ENCODE results near the gene LTB. TPM values are rescaled to one million over a fixed set of nuclear protein-coding genes. Genes with fewer than 3 reads are reported as not detected.

LTB gene
- polyA plus RNA-seq, 1 donor from 2014 or later = not detected

- Histone ChIP-seq H3F3A (ENCODE audit: insufficient read depth, low read length, poor library complexity, severe bottlenecking) (no peaks in the 10 kb centered on the region), H3K79me2 (replicated peaks; ENCODE audit: insufficient read depth, low read length) (no peaks in the 10 kb centered on the region), H3K4me2 (ENCODE audit: low read length) (no peak overlapping the region), H2AFZ (ENCODE audit: low read depth, low read length) (no peak overlapping the region), H3K27ac (ENCODE audit: low read length) (no peak overlapping the region), H3K9me2 (ENCODE audit: insufficient read depth, low read length) (no peaks in the 10 kb centered on the region), H3K27me3 (ENCODE audit: insufficient read depth, low read depth, low read length) (no peaks in the 10 kb centered on the region), H3K36me3 (ENCODE audit: insufficient read depth, low read length) (no peaks in the 10 kb centered on the region), H3K9ac (ENCODE audit: low read length) (no peak overlapping the region), H3K4me3 (ENCODE audit: low read length) (no peak overlapping the region), H4K20me1 (ENCODE audit: insufficient read depth) (no peaks in the 10 kb centered on the region), H3K9me3 (ENCODE audit: low read length) (no peaks in the 10 kb centered on the region)
- TF ChIP-seq TAF1 (IDR thresholded peaks at IDR 0.05; ENCODE audit: low read depth) (no peak), RAD21 (conservative IDR thresholded peaks at IDR 0.05) (no peak), SMC3 (conservative IDR thresholded peaks at IDR 0.05; ENCODE audit: poor library complexity) (no peak), MXI1 (conservative IDR thresholded peaks at IDR 0.05; ENCODE audit: poor library complexity, severe bottlenecking) (no peak), EZH2 (IDR thresholded peaks at IDR 0.05; ENCODE audit: borderline replicate concordance, insufficient read depth, low read length, poor library complexity, severe bottlenecking) (no peak), REST (IDR thresholded peaks at IDR 0.05; ENCODE audit: borderline replicate concordance) (no peak), CTCF (IDR thresholded peaks at IDR 0.05; ENCODE audit: poor library complexity, severe bottlenecking) (no peak)
Observed at GRCh38 chr6:31567531-31568370, 14.5 kb downstream of the LTB start.

- Histone ChIP-seq H2AFZ (ENCODE audit: low read depth, low read length) (no peak overlapping the region), H3K4me3 (ENCODE audit: low read length) (no peak overlapping the region), H3K9me3 (ENCODE audit: low read length) (no peaks in the 10 kb centered on the region), H3K4me2 (ENCODE audit: low read length) (no peak overlapping the region), H3F3A (ENCODE audit: insufficient read depth, low read length, poor library complexity, severe bottlenecking) (no peaks in the 10 kb centered on the region), H3K27me3 (ENCODE audit: insufficient read depth, low read depth, low read length) (no peaks in the 10 kb centered on the region), H3K9me2 (ENCODE audit: insufficient read depth, low read length) (no peaks in the 10 kb centered on the region), H3K27ac (ENCODE audit: low read length) (no peak overlapping the region), H3K79me2 (replicated peaks; ENCODE audit: insufficient read depth, low read length) (no peaks in the 10 kb centered on the region), H3K36me3 (ENCODE audit: insufficient read depth, low read length) (no peaks in the 10 kb centered on the region), H4K20me1 (ENCODE audit: insufficient read depth) (no peaks in the 10 kb centered on the region), H3K9ac (ENCODE audit: low read length) (no peak overlapping the region)
- TF ChIP-seq SMC3 (conservative IDR thresholded peaks at IDR 0.05; ENCODE audit: poor library complexity) (no peak), CTCF (IDR thresholded peaks at IDR 0.05; ENCODE audit: poor library complexity, severe bottlenecking) (no peak), MXI1 (conservative IDR thresholded peaks at IDR 0.05; ENCODE audit: poor library complexity, severe bottlenecking) (no peak), EZH2 (IDR thresholded peaks at IDR 0.05; ENCODE audit: borderline replicate concordance, insufficient read depth, low read length, poor library complexity, severe bottlenecking) (no peak), POLR2AphosphoS5 (IDR thresholded peaks at IDR 0.05) (no peak), REST (IDR thresholded peaks at IDR 0.05; ENCODE audit: borderline replicate concordance) (no peak), RAD21 (conservative IDR thresholded peaks at IDR 0.05) (no peak), TAF1 (IDR thresholded peaks at IDR 0.05; ENCODE audit: low read depth) (no peak), EP300 (conservative IDR thresholded peaks at IDR 0.05; ENCODE audit: poor library complexity, severe bottlenecking) (no peak)
Observed at GRCh38 chr6:31560697-31561058, 21.5 kb downstream of the LTB start.
